Measurements from ENCODE around the gene DNTTIP2. TPM values are rescaled to one million over a fixed set of nuclear protein-coding genes. Genes with fewer than 3 reads are reported as not detected.

The DNTTIP2 gene
- total and polyA plus RNA-seq, 9 of the 15 experiments (the other 6 are each of a cell fraction or from before 2014, with no cell fraction given), result 50.4 to 138 (median 97.0) TPM

DNA sequence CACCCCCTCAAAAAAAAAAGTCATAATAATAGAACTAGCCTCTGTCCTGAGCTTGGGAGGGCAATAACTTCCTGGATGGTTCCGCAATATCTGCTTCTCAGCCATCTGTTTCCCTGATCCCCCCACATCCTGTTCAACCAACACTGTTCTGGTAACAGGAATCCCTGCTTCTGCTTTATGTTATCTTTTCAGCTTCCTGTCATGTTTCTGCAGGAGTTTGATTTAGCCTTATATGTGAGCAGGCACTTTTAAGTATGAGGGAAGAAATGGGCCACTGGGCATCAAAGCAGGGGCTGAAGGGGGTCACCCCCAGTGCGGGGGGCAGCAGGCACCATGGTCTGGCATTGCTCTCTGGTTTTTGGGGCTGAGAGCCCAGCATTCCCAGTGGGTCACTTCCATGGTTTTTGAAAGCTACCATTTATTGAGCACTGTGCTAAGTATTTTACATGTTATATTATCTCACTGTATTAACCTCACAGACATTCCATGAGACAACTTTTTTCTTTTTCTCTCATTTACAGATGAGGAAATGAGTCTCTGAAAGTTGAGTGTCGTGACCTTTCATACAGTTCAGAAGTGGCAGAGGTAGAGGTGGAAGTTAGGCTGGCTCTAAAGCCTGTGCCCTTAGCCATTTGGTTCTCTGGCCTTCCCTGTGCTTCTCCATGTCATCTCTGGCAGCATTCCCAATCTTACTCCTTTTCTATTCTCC, 61.9 kb downstream of the DNTTIP2 start (continued):
- TF ChIP-seq KLF13 (tag; IDR thresholded peaks at IDR 0.05; ENCODE audit: borderline replicate concordance, low read depth) (no peak), ATF1 (CRISPR knock-in tag; IDR thresholded peaks at IDR 0.05) (no peak), ATF1 (tag; IDR thresholded peaks at IDR 0.05) (no peak), SUPT5H (IDR thresholded peaks at IDR 0.05) (no peak), MYC (IDR thresholded peaks at IDR 0.05; ENCODE audit: low read depth, low read length) (no peak), MYC (CRISPR knock-in tag; IDR thresholded peaks at IDR 0.05; ENCODE audit: borderline replicate concordance, low read depth) (no peak), STAT5A (IDR thresholded peaks at IDR 0.05; ENCODE audit: borderline replicate concordance, low read length) (peak; percentile 25; the same call in 1 of the 2 replicates), PHB2 (IDR thresholded peaks at IDR 0.05; ENCODE audit: low read depth) (no peak), ZNF134 (CRISPR knock-in tag; conservative IDR thresholded peaks at IDR 0.05) (no peak), HDAC1 (IDR thresholded peaks at IDR 0.05) (peak in 1 of 2 experiments; percentile 52; a peak in 1 of 4 replicates), ZKSCAN8 (CRISPR knock-in tag; IDR thresholded peaks at IDR 0.05) (no peak), KLF16 (IDR thresholded peaks at IDR 0.05) (peak; percentile 65), CBX8 (IDR thresholded peaks at IDR 0.05; ENCODE audit: borderline replicate concordance, extremely low read depth, low read depth, low read length, poor library complexity, severe bottlenecking) (no peak), KLF1 (tag; IDR thresholded peaks at IDR 0.05) (no peak), ZBTB1 (CRISPR knock-in tag; IDR thresholded peaks at IDR 0.05; ENCODE audit: borderline replicate concordance, low read depth) (no peak), ZNF75A (CRISPR knock-in tag; IDR thresholded peaks at IDR 0.05) (no peak)
- TF ChIP-seq, protein P1, sequence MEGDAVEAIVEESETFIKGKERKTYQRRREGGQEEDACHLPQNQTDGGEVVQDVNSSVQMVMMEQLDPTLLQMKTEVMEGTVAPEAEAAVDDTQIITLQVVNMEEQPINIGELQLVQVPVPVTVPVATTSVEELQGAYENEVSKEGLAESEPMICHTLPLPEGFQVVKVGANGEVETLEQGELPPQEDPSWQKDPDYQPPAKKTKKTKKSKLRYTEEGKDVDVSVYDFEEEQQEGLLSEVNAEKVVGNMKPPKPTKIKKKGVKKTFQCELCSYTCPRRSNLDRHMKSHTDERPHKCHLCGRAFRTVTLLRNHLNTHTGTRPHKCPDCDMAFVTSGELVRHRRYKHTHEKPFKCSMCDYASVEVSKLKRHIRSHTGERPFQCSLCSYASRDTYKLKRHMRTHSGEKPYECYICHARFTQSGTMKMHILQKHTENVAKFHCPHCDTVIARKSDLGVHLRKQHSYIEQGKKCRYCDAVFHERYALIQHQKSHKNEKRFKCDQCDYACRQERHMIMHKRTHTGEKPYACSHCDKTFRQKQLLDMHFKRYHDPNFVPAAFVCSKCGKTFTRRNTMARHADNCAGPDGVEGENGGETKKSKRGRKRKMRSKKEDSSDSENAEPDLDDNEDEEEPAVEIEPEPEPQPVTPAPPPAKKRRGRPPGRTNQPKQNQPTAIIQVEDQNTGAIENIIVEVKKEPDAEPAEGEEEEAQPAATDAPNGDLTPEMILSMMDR (IDR thresholded peaks at IDR 0.05 in 2 of 3, conservative IDR thresholded peaks at IDR 0.05 in 1 of 3; ENCODE audit: insufficient read depth in 2 of 3, low read depth in 1 of 3, low read length in 3 of 3), result no peak
- TF ChIP-seq, protein P2, sequence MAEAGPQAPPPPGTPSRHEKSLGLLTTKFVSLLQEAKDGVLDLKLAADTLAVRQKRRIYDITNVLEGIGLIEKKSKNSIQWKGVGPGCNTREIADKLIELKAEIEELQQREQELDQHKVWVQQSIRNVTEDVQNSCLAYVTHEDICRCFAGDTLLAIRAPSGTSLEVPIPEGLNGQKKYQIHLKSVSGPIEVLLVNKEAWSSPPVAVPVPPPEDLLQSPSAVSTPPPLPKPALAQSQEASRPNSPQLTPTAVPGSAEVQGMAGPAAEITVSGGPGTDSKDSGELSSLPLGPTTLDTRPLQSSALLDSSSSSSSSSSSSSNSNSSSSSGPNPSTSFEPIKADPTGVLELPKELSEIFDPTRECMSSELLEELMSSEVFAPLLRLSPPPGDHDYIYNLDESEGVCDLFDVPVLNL (CRISPR knock-in tag; IDR thresholded peaks at IDR 0.05; ENCODE audit: low read depth), result no peak
- TF ChIP-seq, protein P3, sequence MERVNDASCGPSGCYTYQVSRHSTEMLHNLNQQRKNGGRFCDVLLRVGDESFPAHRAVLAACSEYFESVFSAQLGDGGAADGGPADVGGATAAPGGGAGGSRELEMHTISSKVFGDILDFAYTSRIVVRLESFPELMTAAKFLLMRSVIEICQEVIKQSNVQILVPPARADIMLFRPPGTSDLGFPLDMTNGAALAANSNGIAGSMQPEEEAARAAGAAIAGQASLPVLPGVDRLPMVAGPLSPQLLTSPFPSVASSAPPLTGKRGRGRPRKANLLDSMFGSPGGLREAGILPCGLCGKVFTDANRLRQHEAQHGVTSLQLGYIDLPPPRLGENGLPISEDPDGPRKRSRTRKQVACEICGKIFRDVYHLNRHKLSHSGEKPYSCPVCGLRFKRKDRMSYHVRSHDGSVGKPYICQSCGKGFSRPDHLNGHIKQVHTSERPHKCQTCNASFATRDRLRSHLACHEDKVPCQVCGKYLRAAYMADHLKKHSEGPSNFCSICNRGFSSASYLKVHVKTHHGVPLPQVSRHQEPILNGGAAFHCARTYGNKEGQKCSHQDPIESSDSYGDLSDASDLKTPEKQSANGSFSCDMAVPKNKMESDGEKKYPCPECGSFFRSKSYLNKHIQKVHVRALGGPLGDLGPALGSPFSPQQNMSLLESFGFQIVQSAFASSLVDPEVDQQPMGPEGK (CRISPR knock-in tag; IDR thresholded peaks at IDR 0.05; ENCODE audit: borderline replicate concordance), result no peak
- TF ChIP-seq, protein P4, sequence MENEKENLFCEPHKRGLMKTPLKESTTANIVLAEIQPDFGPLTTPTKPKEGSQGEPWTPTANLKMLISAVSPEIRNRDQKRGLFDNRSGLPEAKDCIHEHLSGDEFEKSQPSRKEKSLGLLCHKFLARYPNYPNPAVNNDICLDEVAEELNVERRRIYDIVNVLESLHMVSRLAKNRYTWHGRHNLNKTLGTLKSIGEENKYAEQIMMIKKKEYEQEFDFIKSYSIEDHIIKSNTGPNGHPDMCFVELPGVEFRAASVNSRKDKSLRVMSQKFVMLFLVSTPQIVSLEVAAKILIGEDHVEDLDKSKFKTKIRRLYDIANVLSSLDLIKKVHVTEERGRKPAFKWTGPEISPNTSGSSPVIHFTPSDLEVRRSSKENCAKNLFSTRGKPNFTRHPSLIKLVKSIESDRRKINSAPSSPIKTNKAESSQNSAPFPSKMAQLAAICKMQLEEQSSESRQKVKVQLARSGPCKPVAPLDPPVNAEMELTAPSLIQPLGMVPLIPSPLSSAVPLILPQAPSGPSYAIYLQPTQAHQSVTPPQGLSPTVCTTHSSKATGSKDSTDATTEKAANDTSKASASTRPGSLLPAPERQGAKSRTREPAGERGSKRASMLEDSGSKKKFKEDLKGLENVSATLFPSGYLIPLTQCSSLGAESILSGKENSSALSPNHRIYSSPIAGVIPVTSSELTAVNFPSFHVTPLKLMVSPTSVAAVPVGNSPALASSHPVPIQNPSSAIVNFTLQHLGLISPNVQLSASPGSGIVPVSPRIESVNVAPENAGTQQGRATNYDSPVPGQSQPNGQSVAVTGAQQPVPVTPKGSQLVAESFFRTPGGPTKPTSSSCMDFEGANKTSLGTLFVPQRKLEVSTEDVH (IDR thresholded peaks at IDR 0.05; ENCODE audit: low read depth, partially characterized antibody), result no peak

All from K562 (cell line).